GM23248 (cell line): Measurements from ENCODE around the gene PLCXD1.

Experiments used
- EZH2 ChIP-seq: fragments of 200-600 bp; sonication (generic); IDR thresholded peaks from 2 replicates; pipeline ENCODE4 v1.6.1; 2018; ENCODE audit warnings: antibody characterized with exemption, mild to moderate bottlenecking; ENCODE audit not compliant: insufficient read depth, poor library complexity, severe bottlenecking
- EZH2phosphoT487 ChIP-seq: fragments of 200-600 bp; sonication (generic); IDR thresholded peaks from 2 replicates; pipeline ENCODE4 v1.6.1; 2018; ENCODE audit warnings: antibody characterized with exemption, moderate library complexity, mild to moderate bottlenecking, low read depth; ENCODE audit not compliant: insufficient read depth

DNA sequence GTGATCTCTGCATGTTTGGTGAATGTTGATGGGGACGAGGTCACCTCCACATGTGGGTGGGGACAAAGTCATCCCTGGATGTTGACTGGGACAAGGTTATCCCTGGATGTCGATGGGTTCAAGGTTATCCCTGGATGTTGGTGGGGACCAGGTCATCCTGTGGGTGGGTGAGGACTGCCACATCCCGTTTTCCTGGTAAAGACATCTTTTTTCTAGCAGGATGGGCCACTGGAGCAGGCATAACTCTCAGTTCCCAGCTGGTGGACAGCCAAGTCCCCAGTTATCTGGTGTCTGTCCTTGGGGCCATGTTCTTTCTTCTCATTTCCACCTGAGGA lies 28.3 kb upstream of the PLCXD1 start:
- TF ChIP-seq EZH2 (no peak), EZH2phosphoT487 (no peak)
